Thymus (tissue), 11 donors: ENCODE results near the gene WASL. TPM values are rescaled to one million over a fixed set of nuclear protein-coding genes. Genes with fewer than 3 reads are reported as not detected.

Experiments
- DNase-seq, 9 donors: peaks; one replicate each; pipeline ENCODE4 v3.0.0-alpha.2; 2013; ENCODE audit warnings: low spot score in 9 of 9, low read depth in 6 of 9, missing footprints in 1 of 9
- H3K27ac ChIP-seq, 2 donors: one replicate each; pipeline ENCODE4 v1.5.1; 2013; ENCODE audit warnings: control low read depth in 1 of 2, low read depth in 1 of 2, low read length in 1 of 2, mild to moderate bottlenecking in 1 of 2, moderate library complexity in 1 of 2
- H3K27me3 ChIP-seq, 2 donors: one replicate each; pipeline ENCODE4 v1.5.1; 2013; ENCODE audit warnings: low read length in 1 of 2; ENCODE audit not compliant: control insufficient read depth in 2 of 2, insufficient read depth in 1 of 2
- H3K36me3 ChIP-seq, 2 donors: one replicate each; pipeline ENCODE4 v1.5.1; 2013; ENCODE audit warnings: low read length in 1 of 2, mild to moderate bottlenecking in 1 of 2, moderate library complexity in 1 of 2; ENCODE audit not compliant: control insufficient read depth in 2 of 2, insufficient read depth in 2 of 2
- H3K4me1 ChIP-seq, 2 donors: one replicate each; pipeline ENCODE4 v1.5.1; 2013; ENCODE audit warnings: low read length in 2 of 2; ENCODE audit not compliant: control insufficient read depth in 2 of 2, insufficient read depth in 2 of 2
- H3K4me3 ChIP-seq, 2 donors: one replicate each; pipeline ENCODE4 v1.5.1; 2013; ENCODE audit warnings: low read length in 2 of 2, control low read depth in 1 of 2, mild to moderate bottlenecking in 1 of 2
- H3K9me3 ChIP-seq, 2 donors: one replicate each; pipeline ENCODE4 v1.5.1; 2013; ENCODE audit warnings: low read length in 1 of 2, mild to moderate bottlenecking in 1 of 2; ENCODE audit not compliant: control insufficient read depth in 2 of 2, insufficient read depth in 1 of 2
- WGBS: extraction: QIAGEN DNeasy Blood & Tissue Kit; methylation state at CpG from one replicate; pipeline ENCODE4 v1.1.7; 2013; 5-methylcytosine and 5-hydroxymethylcytosine counted together
- polyA plus RNA-seq: library from polyadenylated mRNA; stranded (reverse); fragments of 200-250 nt; gene quantifications from one replicate; pipeline ENCODE4 v1.2.3, GENCODE V29; 2013
- total RNA-seq: library from RNA; stranded (reverse); fragments of 120-200 nt; gene quantifications from one replicate; pipeline ENCODE4 v1.2.4, GENCODE V29; 2013
- donor health status: healthy.

Gene WASL
- total and polyA plus RNA-seq, 2 donors = 3.6 to 17.8 TPM

DNA sequence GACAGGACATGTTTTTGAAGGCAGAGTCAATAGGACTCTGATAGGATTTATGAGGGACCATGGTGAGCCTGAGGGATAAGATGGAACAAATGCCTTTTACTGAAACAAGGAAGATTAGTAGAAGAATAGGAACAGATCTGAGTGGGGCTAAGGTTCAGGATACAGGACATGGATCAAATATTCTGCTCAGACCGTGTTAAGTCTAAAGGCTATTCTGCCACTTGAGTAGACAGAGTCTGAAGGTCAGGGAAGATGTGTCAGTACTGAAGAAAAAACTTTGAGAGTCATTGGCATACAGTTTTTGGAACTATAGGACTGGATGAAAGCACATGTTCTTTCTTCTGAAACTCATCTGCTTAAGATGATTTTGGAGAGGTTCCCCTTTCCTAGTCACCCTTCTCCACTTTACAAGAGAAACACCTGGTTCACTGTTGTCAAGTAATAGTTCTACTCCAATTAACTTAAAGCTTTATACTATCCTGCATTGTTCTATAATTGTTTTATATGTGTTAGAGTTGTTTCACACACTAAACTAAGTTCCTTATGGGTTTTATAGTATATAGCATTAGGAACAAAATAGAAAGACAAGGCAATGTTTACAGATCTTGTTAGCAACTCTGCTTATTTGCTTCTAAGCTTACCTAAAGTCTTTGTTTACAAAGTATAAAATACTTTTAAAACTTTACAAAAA is 43.4 kb downstream of the WASL start:
- Histone ChIP-seq H3K4me3 (no peak overlapping the region), H3K27me3 (no peaks in the 10 kb centered on the region), H3K36me3 (peaks cover 14 to 18% of the 10 kb centered on the region in 2 donors), H3K4me1 (no peaks in the 10 kb centered on the region), H3K27ac (no peak overlapping the region), H3K9me3 (no peaks in the 10 kb centered on the region)
- DNase-seq = no peak
- WGBS = 98% methylated on average over 1 of the region's 1 CpG

- Histone ChIP-seq H3K4me3 (no peak overlapping the region), H3K9me3 (no peaks in the 10 kb centered on the region), H3K4me1 (peaks cover 0 to 5% of the 10 kb centered on the region in 2 donors), H3K27ac (no peak overlapping the region), H3K36me3 (peaks cover 14 to 25% of the 10 kb centered on the region in 2 donors), H3K27me3 (no peaks in the 10 kb centered on the region)
- no peak for DNase-seq
- WGBS = over 99% methylated on average over 3 of the region's 3 CpGs
These were observed 52.7 kb downstream of the WASL start for GRCh38 chr7:123695944-123696677.

- Histone ChIP-seq H3K36me3 (peaks cover 14 to 48% of the 10 kb centered on the region in 2 donors), H3K4me1 (peaks cover 0 to 5% of the 10 kb centered on the region in 2 donors), H3K4me3 (no peak overlapping the region), H3K27ac (no peak overlapping the region), H3K27me3 (no peaks in the 10 kb centered on the region), H3K9me3 (no peaks in the 10 kb centered on the region)
- peak in 6 of 9 donors; percentile 17 to 61 (median 34) for DNase-seq
- WGBS = 85% methylated on average over 6 of the region's 6 CpGs
These were observed 56.3 kb downstream of the WASL start for GRCh38 chr7:123692471-123692877.

DNA sequence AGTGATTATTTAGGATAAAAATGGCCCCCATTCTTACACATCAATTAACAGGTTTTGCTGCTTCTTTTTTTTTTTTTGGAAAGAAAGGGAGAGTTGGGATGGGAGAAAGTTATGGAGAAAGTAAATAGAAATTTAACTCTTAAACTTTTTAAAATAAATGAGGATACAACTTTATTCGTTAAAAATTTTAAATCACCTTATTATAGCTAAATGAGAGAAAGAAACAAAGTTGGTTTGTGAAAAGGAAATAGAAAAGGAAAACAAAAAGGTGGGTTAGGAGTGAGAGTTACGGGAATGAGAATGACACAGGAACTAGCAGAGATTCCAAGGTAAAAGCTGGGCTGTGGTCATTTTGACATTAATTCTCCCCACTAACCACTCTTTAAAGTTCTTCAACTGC is 58.3 kb downstream of the WASL start:
- peaks cover 0 to 5% of the 10 kb centered on the region in 2 donors for H3K4me1 ChIP-seq
- no peak overlapping the region for H3K27ac ChIP-seq
- no peak for DNase-seq
- H3K4me3 ChIP-seq = no peak overlapping the region
- no peaks in the 10 kb centered on the region for H3K27me3 ChIP-seq
- no peaks in the 10 kb centered on the region for H3K9me3 ChIP-seq
- peaks cover 13 to 49% of the 10 kb centered on the region in 2 donors for H3K36me3 ChIP-seq
- WGBS = 100% methylated on average over 2 of the region's 2 CpGs

DNA sequence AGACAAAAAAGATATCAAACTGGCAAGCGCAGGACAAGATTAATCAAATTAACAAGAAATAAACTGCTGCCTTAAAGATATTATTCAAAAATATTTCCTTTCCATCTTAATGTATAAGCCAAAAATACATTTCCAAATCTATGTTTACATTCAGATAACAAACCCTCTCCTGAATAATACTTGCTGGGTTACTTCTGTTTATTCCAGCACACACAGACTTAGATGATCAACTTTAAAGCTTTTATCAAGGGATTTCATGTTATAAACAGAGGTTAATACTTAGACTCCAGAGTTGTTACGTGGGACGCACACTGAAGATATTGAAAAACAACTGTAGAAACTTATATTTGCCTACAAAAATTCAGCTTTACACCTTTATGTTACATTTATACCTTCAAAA is 59.6 kb downstream of the WASL start:
- Histone ChIP-seq H3K36me3 (peaks cover 13 to 47% of the 10 kb centered on the region in 2 donors), H3K9me3 (no peaks in the 10 kb centered on the region), H3K27me3 (no peaks in the 10 kb centered on the region), H3K4me1 (peaks cover 0 to 5% of the 10 kb centered on the region in 2 donors), H3K4me3 (no peak overlapping the region), H3K27ac (no peak overlapping the region)
- WGBS = 87% methylated on average over 3 of the region's 3 CpGs
- DNase-seq = no peak

- Histone ChIP-seq H3K27me3 (no peaks in the 10 kb centered on the region), H3K9me3 (no peaks in the 10 kb centered on the region), H3K4me1 (peaks cover 0 to 5% of the 10 kb centered on the region in 2 donors), H3K36me3 (peaks cover 13 to 41% of the 10 kb centered on the region in 2 donors), H3K4me3 (no peak overlapping the region), H3K27ac (no peak overlapping the region)
- no peak for DNase-seq
- 97% methylated on average over 1 of the region's 1 CpG for WGBS
These were observed 61.1 kb downstream of the WASL start for GRCh38 chr7:123687727-123688126.

- no peaks in the 10 kb centered on the region for H3K9me3 ChIP-seq
- peaks cover 7 to 36% of the 10 kb centered on the region in 2 donors for H3K36me3 ChIP-seq
- 96% methylated on average over 2 of the region's 2 CpGs for WGBS
- H3K4me1 ChIP-seq = no peaks in the 10 kb centered on the region
- H3K27ac ChIP-seq = no peak overlapping the region
- H3K27me3 ChIP-seq = no peaks in the 10 kb centered on the region
- no peak for DNase-seq
- H3K4me3 ChIP-seq = no peak overlapping the region
These were observed 61.6 kb downstream of the WASL start for GRCh38 chr7:123687161-123687560.

DNA sequence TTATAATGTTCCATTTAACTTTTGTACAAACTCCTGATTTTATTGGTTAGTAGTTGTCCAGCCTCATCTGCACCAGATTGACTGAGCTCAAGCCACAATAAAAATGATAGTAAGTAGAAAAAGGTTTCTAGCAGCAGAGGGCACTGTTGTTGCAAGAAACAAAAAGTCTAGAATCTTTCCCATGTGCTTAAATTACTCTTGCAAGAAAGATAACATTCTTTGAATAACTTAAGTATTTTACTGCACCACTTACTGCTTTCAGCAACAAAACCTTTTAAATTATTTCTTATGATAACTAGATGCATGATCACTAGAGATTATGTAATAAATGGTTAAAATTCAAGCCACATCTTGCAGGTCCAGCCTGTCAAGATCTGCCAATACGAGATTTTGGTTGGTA is 66.1 kb downstream of the WASL start:
- WGBS = 94% methylated on average over 1 of the region's 1 CpG
- H3K27me3 ChIP-seq = no peaks in the 10 kb centered on the region
- H3K4me3 ChIP-seq = no peak overlapping the region
- DNase-seq = peak in 8 of 9 donors; percentile 29 to 74 (median 44)
- H3K27ac ChIP-seq = no peak overlapping the region
- H3K36me3 ChIP-seq = peaks cover 3 to 29% of the 10 kb centered on the region in 2 donors
- H3K4me1 ChIP-seq = no peaks in the 10 kb centered on the region
- H3K9me3 ChIP-seq = no peaks in the 10 kb centered on the region

GRCh38 chr7:123681561-123681960 is 67.2 kb downstream of the WASL start:
- H3K36me3 ChIP-seq = peaks cover 3 to 23% of the 10 kb centered on the region in 2 donors
- H3K4me1 ChIP-seq = no peaks in the 10 kb centered on the region
- H3K4me3 ChIP-seq = no peak overlapping the region
- no peaks in the 10 kb centered on the region for H3K9me3 ChIP-seq
- H3K27ac ChIP-seq = no peak overlapping the region
- DNase-seq = no peak
- 96% methylated on average over 2 of the region's 2 CpGs for WGBS
- no peaks in the 10 kb centered on the region for H3K27me3 ChIP-seq
